Endothelial cell of umbilical vein (primary cell): ENCODE results near the gene BOD1L1.

Source experiments
- EZH2 ChIP-seq: IDR thresholded peaks from 2 replicates; pipeline ENCODE4 v1.6.1; 2012; ENCODE audit warnings: borderline replicate concordance, low read depth, mild to moderate bottlenecking, moderate library complexity, low read length, inconsistent platforms; ENCODE audit not compliant: severe bottlenecking
- FOS ChIP-seq: IDR thresholded peaks from 2 replicates; pipeline ENCODE4 v1.6.1; 2011; ENCODE audit warnings: mild to moderate bottlenecking, low read length, moderate library complexity, borderline replicate concordance; ENCODE audit not compliant: insufficient read depth
- GATA2 ChIP-seq: IDR thresholded peaks from 2 replicates; pipeline ENCODE4 v1.7.0; 2011; ENCODE audit warnings: low read depth, mild to moderate bottlenecking, moderate library complexity, mixed read lengths, low read length; ENCODE audit not compliant: insufficient read length, insufficient read depth
- JUN ChIP-seq: IDR thresholded peaks from 2 replicates; pipeline ENCODE4 v1.6.1; 2011; ENCODE audit warnings: borderline replicate concordance, low read depth; ENCODE audit not compliant: insufficient read length, insufficient read depth
- MYC ChIP-seq: IDR thresholded peaks from one replicate; pipeline ENCODE4 v1.6.1; 2011; ENCODE audit warnings: mild to moderate bottlenecking, low read depth, low read length
- POLR2A ChIP-seq: IDR thresholded peaks from 2 replicates; pipeline ENCODE4 v1.6.1; 2012; ENCODE audit warnings: low read depth, mild to moderate bottlenecking, control low read depth, low read length
- POLR2AphosphoS5 ChIP-seq: IDR thresholded peaks from 2 replicates; pipeline ENCODE4 v1.6.1; 2012; ENCODE audit warnings: low read depth, mild to moderate bottlenecking, control low read depth, low read length, moderate library complexity; ENCODE audit not compliant: insufficient read depth
- TF ChIP-seq, protein P1 (sequence below): IDR thresholded peaks from 2 replicates; pipeline ENCODE4 v1.6.1; 2011; ENCODE audit not compliant: insufficient read depth, insufficient read length
- TF ChIP-seq, protein P2 (sequence below), 2 donors: IDR thresholded peaks; 1 replicate in 1 of 2; 2 replicates in 1 of 2; pipeline ENCODE4 v1.5.1; 2011; ENCODE audit warnings: low read length in 2 of 2, mild to moderate bottlenecking in 2 of 2, moderate library complexity in 2 of 2, control low read depth in 1 of 2, inconsistent platforms in 1 of 2, low read depth in 1 of 2; ENCODE audit not compliant: insufficient read depth in 1 of 2; ENCODE audit errors: extremely low read depth in 1 of 2

GRCh38 chr4:13540446-13541175 is 86.9 kb downstream of the BOD1L1 start:
- TF ChIP-seq, protein P1, sequence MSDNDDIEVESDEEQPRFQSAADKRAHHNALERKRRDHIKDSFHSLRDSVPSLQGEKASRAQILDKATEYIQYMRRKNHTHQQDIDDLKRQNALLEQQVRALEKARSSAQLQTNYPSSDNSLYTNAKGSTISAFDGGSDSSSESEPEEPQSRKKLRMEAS, result no peak
- TF ChIP-seq, protein P2, sequence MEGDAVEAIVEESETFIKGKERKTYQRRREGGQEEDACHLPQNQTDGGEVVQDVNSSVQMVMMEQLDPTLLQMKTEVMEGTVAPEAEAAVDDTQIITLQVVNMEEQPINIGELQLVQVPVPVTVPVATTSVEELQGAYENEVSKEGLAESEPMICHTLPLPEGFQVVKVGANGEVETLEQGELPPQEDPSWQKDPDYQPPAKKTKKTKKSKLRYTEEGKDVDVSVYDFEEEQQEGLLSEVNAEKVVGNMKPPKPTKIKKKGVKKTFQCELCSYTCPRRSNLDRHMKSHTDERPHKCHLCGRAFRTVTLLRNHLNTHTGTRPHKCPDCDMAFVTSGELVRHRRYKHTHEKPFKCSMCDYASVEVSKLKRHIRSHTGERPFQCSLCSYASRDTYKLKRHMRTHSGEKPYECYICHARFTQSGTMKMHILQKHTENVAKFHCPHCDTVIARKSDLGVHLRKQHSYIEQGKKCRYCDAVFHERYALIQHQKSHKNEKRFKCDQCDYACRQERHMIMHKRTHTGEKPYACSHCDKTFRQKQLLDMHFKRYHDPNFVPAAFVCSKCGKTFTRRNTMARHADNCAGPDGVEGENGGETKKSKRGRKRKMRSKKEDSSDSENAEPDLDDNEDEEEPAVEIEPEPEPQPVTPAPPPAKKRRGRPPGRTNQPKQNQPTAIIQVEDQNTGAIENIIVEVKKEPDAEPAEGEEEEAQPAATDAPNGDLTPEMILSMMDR (IDR thresholded peaks at IDR 0.05; ENCODE audit: extremely low read depth in 1 of 2, insufficient read depth in 1 of 2, low read depth in 1 of 2, low read length in 2 of 2), result no peak
- TF ChIP-seq MYC, result no peak
- TF ChIP-seq POLR2A, result no peak
- peak; percentile 70 for TF ChIP-seq EZH2
- no peak for TF ChIP-seq POLR2AphosphoS5
- TF ChIP-seq FOS, result no peak
- no peak for TF ChIP-seq JUN
- no peak for TF ChIP-seq GATA2
